ENCODE results near the gene PMM1.
"Not testable (repeated sequence)": the region's sequence is repeated elsewhere in the genome, so short reads cannot be mapped to it uniquely, and the experiment has no call there.

The PMM1 gene

GRCh38 chr22:41589391-41590241 is at the start of gene PMM1:
Gene PMM1 (minus strand): TSS chr22:41589840. CDS start chr22:41589805, 35 bp downstream.
- peak; percentile 100 for DNase-seq (ENCODE audit: low read depth)

- no peak for DNase-seq (ENCODE audit: low read depth)
Measured at GRCh38 chr22:41638748-41639147, 49.1 kb upstream of the PMM1 start.

- DNase-seq (ENCODE audit: low read depth) = no peak
Measured at GRCh38 chr22:41638124-41638523, 48.5 kb upstream of the PMM1 start.

- DNase-seq (ENCODE audit: low read depth) = not testable (repeated sequence)
Measured at GRCh38 chr22:41637623-41638022, 48.0 kb upstream of the PMM1 start.

GRCh38 chr22:41636467-41636866 is 46.8 kb upstream of the PMM1 start:
- DNase-seq (ENCODE audit: low read depth) = no peak

GRCh38 chr22:41634610-41635009 is 45.0 kb upstream of the PMM1 start:
- DNase-seq (ENCODE audit: low read depth) = not testable (repeated sequence)

GRCh38 chr22:41631615-41632014 is 42.0 kb upstream of the PMM1 start:
- not testable (repeated sequence) for DNase-seq (ENCODE audit: low read depth)

GRCh38 chr22:41631115-41631514 is 41.5 kb upstream of the PMM1 start:
- not testable (repeated sequence) for DNase-seq (ENCODE audit: low read depth)

GRCh38 chr22:41625577-41625976 is 35.9 kb upstream of the PMM1 start:
- DNase-seq (ENCODE audit: low read depth) = no peak

- no peak for DNase-seq (ENCODE audit: low read depth)
Measured at GRCh38 chr22:41621911-41622179, 32.2 kb upstream of the PMM1 start.

GRCh38 chr22:41621099-41621910 is 31.7 kb upstream of the PMM1 start, which contains the start of gene XRCC6:
Gene XRCC6 (plus strand): TSS chr22:41621295. CDS start chr22:41622005, 710 bp downstream.
- DNase-seq (ENCODE audit: low read depth) = peak; percentile 99

- no peak for DNase-seq (ENCODE audit: low read depth)
Measured at GRCh38 chr22:41620589-41621098, 31.0 kb upstream of the PMM1 start, which contains the start of gene DESI1. Gene DESI1 (minus strand): TSS chr22:41621043. CDS start chr22:41620839, 204 bp downstream.

GRCh38 chr22:41619979-41620588 is 30.4 kb upstream of the PMM1 start:
- no peak for DNase-seq (ENCODE audit: low read depth)

GRCh38 chr22:41613456-41613855 is 23.8 kb upstream of the PMM1 start:
- DNase-seq (ENCODE audit: low read depth) = no peak

- no peak for DNase-seq (ENCODE audit: low read depth)
Measured at GRCh38 chr22:41612603-41613306, 23.1 kb upstream of the PMM1 start.

- DNase-seq (ENCODE audit: low read depth) = no peak
Measured at GRCh38 chr22:41608386-41608785, 18.7 kb upstream of the PMM1 start.

GRCh38 chr22:41603873-41604332 is 14.3 kb upstream of the PMM1 start:
- no peak for DNase-seq (ENCODE audit: low read depth)

- no peak for DNase-seq (ENCODE audit: low read depth)
Measured at GRCh38 chr22:41600976-41601375, 11.3 kb upstream of the PMM1 start.

- DNase-seq (ENCODE audit: low read depth) = no peak
Measured at GRCh38 chr22:41598891-41599635, 9.4 kb upstream of the PMM1 start.

- DNase-seq (ENCODE audit: low read depth) = no peak
Measured at GRCh38 chr22:41598081-41598480, 8.4 kb upstream of the PMM1 start.

- no peak for DNase-seq (ENCODE audit: low read depth)
Measured at GRCh38 chr22:41597635-41597953, 8.0 kb upstream of the PMM1 start.

Measured in stimulated activated CD4-positive, alpha-beta T cell treated with anti-CD3 and anti-CD28 coated beads, Interleukin-2, amount 100 ng/mL, for 4 hours (primary cell).